Naive thymus-derived CD8-positive, alpha-beta T cell (primary cell): ENCODE results near the gene ZDHHC6. TPM values are rescaled to one million over a fixed set of nuclear protein-coding genes. Genes with fewer than 3 reads are reported as not detected.

Experiments
- ATAC-seq, 2 donors: fragments of 150-1000 bp; cut with Tn5 transposase in 1 of 2; sonication (Bioruptor Pico), chemical (Tn5 transposase) in 1 of 2; 1 replicate in 1 of 2; 2 replicates in 1 of 2; pipeline ENCODE4 v1.10.0; 2021; ENCODE audit warnings: mild to moderate bottlenecking in 2 of 2, moderate library complexity in 2 of 2
- POLR2A ChIA-PET: fragments of 350-600 bp; sonication (Branson Sonifier 250); formaldehyde crosslinking; loops from one replicate; lab custom pipeline; 2021; ENCODE audit warnings: antibody characterized with exemption; lab: Charles Lee
- DNase-seq, 10 donors: peaks; one replicate each; pipeline versions ENCODE4 v3.0.0 to v3.0.0-alpha.2; 2020 to 2022
- H3K27ac Mint-ChIP-seq, 10 donors: one replicate each; pipeline ENCODE4 v1.8.0; 2020 to 2022; ENCODE audit warnings: mild to moderate bottlenecking in 10 of 10, mixed read lengths in 10 of 10, moderate library complexity in 4 of 10, inconsistent platforms in 1 of 10
- H3K27me3 Mint-ChIP-seq, 5 donors: one replicate each; pipeline ENCODE4 v1.8.0; 2021 to 2022; ENCODE audit warnings: mixed read lengths in 5 of 5
- H3K36me3 Mint-ChIP-seq, 3 donors: one replicate each; pipeline ENCODE4 v1.8.0; 2020 to 2022; ENCODE audit warnings: mixed read lengths in 3 of 3, mild to moderate bottlenecking in 2 of 3, inconsistent platforms in 1 of 3
- H3K4me1 Mint-ChIP-seq, 4 donors: one replicate each; pipeline ENCODE4 v1.8.0; 2021 to 2022; ENCODE audit warnings: mixed read lengths in 4 of 4
- H3K4me3 Mint-ChIP-seq, 10 donors: one replicate each; pipeline ENCODE4 v1.8.0; 2020 to 2022; ENCODE audit warnings: mild to moderate bottlenecking in 10 of 10, mixed read lengths in 10 of 10, moderate library complexity in 6 of 10, inconsistent platforms in 1 of 10
- H3K9me3 Mint-ChIP-seq, 9 donors: one replicate each; pipeline ENCODE4 v1.8.0; 2020 to 2022; ENCODE audit warnings: mixed read lengths in 9 of 9, mild to moderate bottlenecking in 3 of 9, inconsistent platforms in 1 of 9, moderate library complexity in 1 of 9
- polyA plus RNA-seq, 3 donors: library from polyadenylated mRNA; unstranded; fragments of 300-500 nt; fragmentation: Illumina TruSeq; gene quantifications; one replicate each; pipeline ENCODE4 v1.2.3, GENCODE V29; 2021
- total RNA-seq, 8 experiments: library from RNA in 2 of 8; stranded (reverse) in 2 of 8; gene quantifications; one replicate each; pipeline ENCODE4 v1.2.3 and lab custom pipeline; 2021 to 2026

The ZDHHC6 gene
- total and polyA plus RNA-seq, 5 experiments from 2014 or later: 27.5 to 62.0 (median 34.8) TPM

GRCh38 chr10:112384141-112384540 is 62.6 kb downstream of the ZDHHC6 start:
- Mint-ChIP-seq H3K4me3 (no peak overlapping the region), H3K27me3 (no peaks in the 10 kb centered on the region), H3K9me3 (no peaks in the 10 kb centered on the region), H3K27ac (peak overlapping the region in 5 of 10 donors; percentile 21 to 75 (median 39)), H3K4me1 (peaks cover 37 to 85% (median 76%) of the 10 kb centered on the region in 4 donors), H3K36me3 (peaks cover 0 to 52% (median 24%) of the 10 kb centered on the region in 3 donors)
- POLR2A ChIA-PET: interaction anchor here (1.1 to 5.7 kb wide), 3 partner anchors 9 to 63 kb away, joined by 3 to 37 read pairs (median 6); partner anchors contain the start of genes ACSL5, VTI1A and ZDHHC6
- ATAC-seq (no peak), DNase-seq (no peak)

DNA sequence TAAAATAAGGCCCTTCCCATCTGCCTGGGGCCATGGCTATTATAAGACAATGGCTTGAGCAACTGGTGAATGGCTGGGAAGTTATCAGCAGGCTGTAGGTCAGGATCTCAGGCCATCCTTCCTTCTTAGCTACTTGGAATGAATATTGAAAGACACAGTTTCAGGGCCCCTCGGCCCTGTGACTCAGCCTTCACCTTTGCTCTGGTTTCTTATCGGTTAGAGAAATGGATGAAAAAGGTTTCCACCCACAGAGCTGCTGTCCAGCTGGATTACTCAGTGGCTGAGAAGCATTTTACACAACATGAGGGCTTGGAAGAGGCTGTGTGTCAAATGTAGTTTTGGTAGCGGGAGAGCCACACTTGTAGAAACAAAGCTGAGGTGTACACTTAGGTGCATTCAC is 63.4 kb downstream of the ZDHHC6 start:
- DNase-seq (no peak), ATAC-seq (no peak)
- Mint-ChIP-seq H3K27ac (peak overlapping the region in 2 of 10 donors; percentile 50 to 57), H3K4me3 (no peak overlapping the region), H3K36me3 (peaks cover 0 to 50% (median 24%) of the 10 kb centered on the region in 3 donors), H3K9me3 (no peaks in the 10 kb centered on the region), H3K27me3 (no peaks in the 10 kb centered on the region), H3K4me1 (peaks cover 30 to 84% (median 76%) of the 10 kb centered on the region in 4 donors)
- POLR2A ChIA-PET: no interaction called here

DNA sequence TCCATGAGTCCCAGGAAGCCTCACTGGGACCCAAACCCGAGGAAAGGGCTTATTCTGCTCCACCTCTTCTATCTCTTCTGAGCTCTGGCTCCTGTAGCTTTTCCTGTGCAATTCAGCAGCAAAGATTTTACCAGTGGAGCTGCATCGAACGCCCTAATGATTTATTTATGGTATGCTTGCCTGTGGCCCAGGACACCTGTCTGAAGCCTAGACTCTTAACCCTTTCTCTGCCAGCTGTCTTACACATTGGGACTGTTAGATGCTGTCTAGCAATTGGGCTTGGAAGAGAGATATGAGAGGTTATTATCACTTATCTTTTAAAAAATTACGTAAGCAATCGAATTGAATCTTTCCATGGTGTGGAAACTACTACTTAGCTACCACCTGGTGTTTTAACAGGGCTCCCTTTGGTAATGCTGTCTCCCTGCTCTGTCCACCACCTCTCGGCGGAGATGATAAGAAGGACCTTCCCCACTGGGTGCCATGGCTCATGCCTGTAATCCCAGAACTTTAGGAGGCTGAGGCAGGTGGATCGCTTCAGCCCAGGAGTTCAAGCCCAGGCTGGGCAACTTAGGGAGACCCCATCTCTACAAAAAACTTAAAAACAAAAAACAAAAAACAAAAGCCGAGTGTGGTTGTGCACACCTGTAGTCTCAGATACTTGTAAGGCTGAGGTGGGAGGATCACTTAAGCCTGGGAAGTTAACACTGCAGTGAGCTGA is 64.0 kb downstream of the ZDHHC6 start:
- ATAC-seq (no peak), DNase-seq (no peak)
- Mint-ChIP-seq H3K27me3 (no peaks in the 10 kb centered on the region), H3K36me3 (peaks cover 0 to 50% (median 24%) of the 10 kb centered on the region in 3 donors), H3K9me3 (no peaks in the 10 kb centered on the region), H3K4me3 (no peak overlapping the region), H3K4me1 (peaks cover 31 to 82% (median 77%) of the 10 kb centered on the region in 4 donors), H3K27ac (peak overlapping the region in 3 of 10 donors; percentile 17 to 46 (median 20))
- POLR2A ChIA-PET: no interaction called here

Other genes with a start within 250 kb of the ZDHHC6 start
- gene TECTB, start 163.5 kb downstream of the ZDHHC6 start, total RNA-seq: not detected
- not detected for gene TECTB, start 163.5 kb downstream of the ZDHHC6 start, polyA plus RNA-seq
- 10 to 100 TPM; 31.7 to 35.8 TPM for gene ACSL5, start 72.8 kb downstream of the ZDHHC6 start, total RNA-seq
- gene ACSL5, start 72.8 kb downstream of the ZDHHC6 start, polyA plus RNA-seq: 10 to 100 TPM; 52.1 to 69.5 (median 54.3) TPM
- 10 to 100 TPM; 41.2 to 42.7 TPM for gene VTI1A, start 301 bp upstream of the ZDHHC6 start, total RNA-seq
- gene VTI1A, start 301 bp upstream of the ZDHHC6 start, polyA plus RNA-seq: 10 to 100 TPM; 24.4 to 30.2 (median 26.2) TPM